GM19023 (cell line): ENCODE results near the gene PACSIN3.

ENCODE experiments used
- ATAC-seq: cut with Tn5 transposase; IDR thresholded peaks from one replicate; pipeline ENCODE4 v1.9.1; 2021; ENCODE audit warnings: mild to moderate bottlenecking, moderate library complexity; ENCODE audit not compliant: unreplicated experiment

PACSIN3 gene

GRCh38 chr11:47154616-47155570, 31.3 kb downstream of the PACSIN3 start:
- no peak for ATAC-seq

- ATAC-seq, result no peak
Measured at GRCh38 chr11:47152953-47153950, 33.0 kb downstream of the PACSIN3 start.

- ATAC-seq, result no peak
Measured at GRCh38 chr11:47152126-47152952, 33.9 kb downstream of the PACSIN3 start.

- no peak for ATAC-seq
Measured at GRCh38 chr11:47149782-47150181, 36.5 kb downstream of the PACSIN3 start.

GRCh38 chr11:47148903-47149531, 37.2 kb downstream of the PACSIN3 start:
- ATAC-seq, result no peak

- ATAC-seq, result no peak
Measured at GRCh38 chr11:47148270-47148669, 38.0 kb downstream of the PACSIN3 start.

- ATAC-seq, result no peak
Measured at GRCh38 chr11:47147681-47148080, 38.6 kb downstream of the PACSIN3 start.

GRCh38 chr11:47147250-47147649, 39.0 kb downstream of the PACSIN3 start:
- ATAC-seq, result no peak

GRCh38 chr11:47144541-47144940, 41.7 kb downstream of the PACSIN3 start:
- ATAC-seq, result no peak

GRCh38 chr11:47143322-47143721, 42.9 kb downstream of the PACSIN3 start:
- no peak for ATAC-seq

- no peak for ATAC-seq
Measured at GRCh38 chr11:47139878-47140277, 46.4 kb downstream of the PACSIN3 start.

GRCh38 chr11:47137476-47137875, 48.8 kb downstream of the PACSIN3 start:
- no peak for ATAC-seq

- ATAC-seq, result no peak
Measured at GRCh38 chr11:47136921-47137320, 49.3 kb downstream of the PACSIN3 start.

- no peak for ATAC-seq
Measured at GRCh38 chr11:47136327-47136726, 49.9 kb downstream of the PACSIN3 start.

- no peak for ATAC-seq
Measured at GRCh38 chr11:47132981-47133380, 53.3 kb downstream of the PACSIN3 start.

- ATAC-seq, result no peak
Measured at GRCh38 chr11:47132490-47132889, 53.7 kb downstream of the PACSIN3 start.

- no peak for ATAC-seq
Measured at GRCh38 chr11:47131136-47131535, 55.1 kb downstream of the PACSIN3 start.

GRCh38 chr11:47130543-47130942, 55.7 kb downstream of the PACSIN3 start:
- ATAC-seq, result no peak
